Measurements from ENCODE around the gene GTF3C1.

DNA sequence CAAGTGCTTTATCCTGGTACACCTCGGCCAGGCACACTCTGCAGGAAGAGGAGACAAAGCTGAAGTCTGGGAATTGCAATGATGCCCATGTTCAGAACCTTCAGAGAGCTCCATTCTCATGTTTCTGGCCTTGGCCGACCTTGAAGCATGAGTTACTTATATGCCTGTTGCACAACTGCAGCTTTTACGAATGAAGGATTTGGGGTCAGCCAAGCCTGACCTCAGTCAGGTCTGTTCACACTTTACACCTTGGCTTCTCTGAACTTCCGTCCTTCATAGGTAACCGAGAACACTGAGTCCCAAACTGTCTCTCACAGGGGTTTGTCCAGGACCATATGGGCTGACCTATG is 66.7 kb downstream of the GTF3C1 start:
- TF ChIP-seq, protein P1, sequence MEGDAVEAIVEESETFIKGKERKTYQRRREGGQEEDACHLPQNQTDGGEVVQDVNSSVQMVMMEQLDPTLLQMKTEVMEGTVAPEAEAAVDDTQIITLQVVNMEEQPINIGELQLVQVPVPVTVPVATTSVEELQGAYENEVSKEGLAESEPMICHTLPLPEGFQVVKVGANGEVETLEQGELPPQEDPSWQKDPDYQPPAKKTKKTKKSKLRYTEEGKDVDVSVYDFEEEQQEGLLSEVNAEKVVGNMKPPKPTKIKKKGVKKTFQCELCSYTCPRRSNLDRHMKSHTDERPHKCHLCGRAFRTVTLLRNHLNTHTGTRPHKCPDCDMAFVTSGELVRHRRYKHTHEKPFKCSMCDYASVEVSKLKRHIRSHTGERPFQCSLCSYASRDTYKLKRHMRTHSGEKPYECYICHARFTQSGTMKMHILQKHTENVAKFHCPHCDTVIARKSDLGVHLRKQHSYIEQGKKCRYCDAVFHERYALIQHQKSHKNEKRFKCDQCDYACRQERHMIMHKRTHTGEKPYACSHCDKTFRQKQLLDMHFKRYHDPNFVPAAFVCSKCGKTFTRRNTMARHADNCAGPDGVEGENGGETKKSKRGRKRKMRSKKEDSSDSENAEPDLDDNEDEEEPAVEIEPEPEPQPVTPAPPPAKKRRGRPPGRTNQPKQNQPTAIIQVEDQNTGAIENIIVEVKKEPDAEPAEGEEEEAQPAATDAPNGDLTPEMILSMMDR (IDR thresholded peaks at IDR 0.05): no peak
- no peak for TF ChIP-seq POLR2AphosphoS5 (IDR thresholded peaks at IDR 0.05)
